ENCODE results near the gene XPR1. TPM values are rescaled to one million over a fixed set of nuclear protein-coding genes. Genes with fewer than 3 reads are reported as not detected.

The XPR1 gene
- total RNA-seq, 1 donor from 2014 or later, result 71.8 TPM

DNA sequence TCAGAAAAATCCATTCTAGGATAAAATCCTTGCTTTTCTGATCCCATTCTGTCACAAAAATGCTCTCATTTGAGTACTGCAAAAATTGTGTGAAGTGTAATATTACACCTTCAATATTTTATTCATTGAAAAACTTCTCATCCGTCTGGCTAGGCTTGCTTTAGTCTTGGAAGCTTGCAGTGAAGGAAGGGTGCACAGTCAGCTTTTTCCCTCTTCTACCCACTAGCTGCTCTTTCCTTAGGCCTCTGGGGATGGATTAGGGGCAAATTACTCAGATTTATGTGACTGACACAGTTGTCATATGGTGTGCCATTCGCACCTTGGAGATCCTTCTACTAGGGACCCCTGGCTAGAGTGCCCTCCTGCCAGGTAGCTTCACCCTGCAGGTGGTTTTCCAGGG lies 40.9 kb upstream of the XPR1 start:
- no peaks in the 10 kb centered on the region for H3K36me3 Mint-ChIP-seq (ENCODE audit: low read depth, unreplicated experiment)
- H3K27me3 Mint-ChIP-seq (ENCODE audit: unreplicated experiment), result peaks cover 5% of the 10 kb centered on the region
- no peak overlapping the region for H3K27ac Mint-ChIP-seq (ENCODE audit: unreplicated experiment)
- DNase-seq (ENCODE audit: low spot score), result no peak
- no peaks in the 10 kb centered on the region for H3K9me3 Mint-ChIP-seq (ENCODE audit: unreplicated experiment)
- H3K4me3 Mint-ChIP-seq (ENCODE audit: unreplicated experiment), result no peak overlapping the region
- H3K4me1 Mint-ChIP-seq (ENCODE audit: unreplicated experiment), result no peaks in the 10 kb centered on the region
- TF ChIP-seq, protein P1, sequence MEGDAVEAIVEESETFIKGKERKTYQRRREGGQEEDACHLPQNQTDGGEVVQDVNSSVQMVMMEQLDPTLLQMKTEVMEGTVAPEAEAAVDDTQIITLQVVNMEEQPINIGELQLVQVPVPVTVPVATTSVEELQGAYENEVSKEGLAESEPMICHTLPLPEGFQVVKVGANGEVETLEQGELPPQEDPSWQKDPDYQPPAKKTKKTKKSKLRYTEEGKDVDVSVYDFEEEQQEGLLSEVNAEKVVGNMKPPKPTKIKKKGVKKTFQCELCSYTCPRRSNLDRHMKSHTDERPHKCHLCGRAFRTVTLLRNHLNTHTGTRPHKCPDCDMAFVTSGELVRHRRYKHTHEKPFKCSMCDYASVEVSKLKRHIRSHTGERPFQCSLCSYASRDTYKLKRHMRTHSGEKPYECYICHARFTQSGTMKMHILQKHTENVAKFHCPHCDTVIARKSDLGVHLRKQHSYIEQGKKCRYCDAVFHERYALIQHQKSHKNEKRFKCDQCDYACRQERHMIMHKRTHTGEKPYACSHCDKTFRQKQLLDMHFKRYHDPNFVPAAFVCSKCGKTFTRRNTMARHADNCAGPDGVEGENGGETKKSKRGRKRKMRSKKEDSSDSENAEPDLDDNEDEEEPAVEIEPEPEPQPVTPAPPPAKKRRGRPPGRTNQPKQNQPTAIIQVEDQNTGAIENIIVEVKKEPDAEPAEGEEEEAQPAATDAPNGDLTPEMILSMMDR (IDR thresholded peaks at IDR 0.05; ENCODE audit: unreplicated experiment), result no peak

GRCh38 chr1:180593382-180593781 lies 38.4 kb upstream of the XPR1 start:
- no peak for DNase-seq (ENCODE audit: low spot score)
- Mint-ChIP-seq H3K9me3 (ENCODE audit: unreplicated experiment) (no peaks in the 10 kb centered on the region), H3K36me3 (ENCODE audit: low read depth, unreplicated experiment) (no peaks in the 10 kb centered on the region), H3K27ac (ENCODE audit: unreplicated experiment) (no peak overlapping the region), H3K4me1 (ENCODE audit: unreplicated experiment) (no peaks in the 10 kb centered on the region), H3K27me3 (ENCODE audit: unreplicated experiment) (peaks cover 5% of the 10 kb centered on the region), H3K4me3 (ENCODE audit: unreplicated experiment) (no peak overlapping the region)
- TF ChIP-seq, protein P1 (IDR thresholded peaks at IDR 0.05; ENCODE audit: unreplicated experiment), result no peak

GRCh38 chr1:180594723-180595122 lies 37.1 kb upstream of the XPR1 start:
- Mint-ChIP-seq H3K9me3 (ENCODE audit: unreplicated experiment) (no peaks in the 10 kb centered on the region), H3K4me1 (ENCODE audit: unreplicated experiment) (no peaks in the 10 kb centered on the region), H3K4me3 (ENCODE audit: unreplicated experiment) (no peak overlapping the region), H3K27ac (ENCODE audit: unreplicated experiment) (no peak overlapping the region), H3K36me3 (ENCODE audit: low read depth, unreplicated experiment) (no peaks in the 10 kb centered on the region), H3K27me3 (ENCODE audit: unreplicated experiment) (peaks cover 5% of the 10 kb centered on the region)
- TF ChIP-seq, protein P1 (IDR thresholded peaks at IDR 0.05; ENCODE audit: unreplicated experiment), result no peak
- no peak for DNase-seq (ENCODE audit: low spot score)

DNA sequence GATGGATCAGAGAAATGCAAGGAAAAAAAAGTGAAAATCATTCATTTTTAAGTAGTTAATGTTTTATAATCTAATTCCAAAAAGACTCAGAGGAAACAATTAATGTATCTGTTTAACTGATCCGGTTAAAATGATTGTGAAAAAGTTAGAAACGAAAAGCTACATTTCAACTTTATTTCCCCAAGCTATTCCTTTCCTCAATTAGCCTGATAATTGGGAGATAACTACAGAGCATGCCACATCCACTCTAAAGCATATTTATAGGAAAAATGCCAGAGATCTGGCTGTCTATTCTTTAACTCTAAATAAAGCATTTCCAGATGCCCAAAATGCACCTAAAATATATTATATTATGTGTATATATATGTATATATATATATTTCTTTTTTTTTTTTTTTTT lies 35.9 kb upstream of the XPR1 start:
- Mint-ChIP-seq H3K27ac (ENCODE audit: unreplicated experiment) (no peak overlapping the region), H3K27me3 (ENCODE audit: unreplicated experiment) (peaks cover 2% of the 10 kb centered on the region), H3K4me1 (ENCODE audit: unreplicated experiment) (peaks cover under 1% of the 10 kb centered on the region), H3K4me3 (ENCODE audit: unreplicated experiment) (no peak overlapping the region), H3K36me3 (ENCODE audit: low read depth, unreplicated experiment) (no peaks in the 10 kb centered on the region), H3K9me3 (ENCODE audit: unreplicated experiment) (no peaks in the 10 kb centered on the region)
- no peak for DNase-seq (ENCODE audit: low spot score)
- TF ChIP-seq, protein P1 (IDR thresholded peaks at IDR 0.05; ENCODE audit: unreplicated experiment), result no peak

DNA sequence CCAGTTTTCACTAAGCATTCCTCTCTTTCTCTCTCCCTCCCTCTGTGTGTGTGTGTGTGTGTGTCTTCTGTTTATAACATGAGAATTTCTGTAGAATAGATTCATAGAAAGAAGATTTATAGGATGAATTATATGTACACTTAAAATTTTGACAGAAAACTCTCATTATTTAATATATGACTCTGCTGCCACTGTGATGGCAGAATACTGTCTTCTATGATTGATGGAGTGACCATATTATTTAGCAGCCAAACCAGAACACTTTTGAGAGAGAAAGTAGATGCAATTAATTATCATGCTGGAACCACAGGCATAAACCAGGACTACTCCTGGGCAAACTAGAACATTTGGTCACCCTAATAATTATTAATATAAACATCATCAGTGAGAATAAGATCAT lies 34.3 kb upstream of the XPR1 start:
- Mint-ChIP-seq H3K36me3 (ENCODE audit: low read depth, unreplicated experiment) (no peaks in the 10 kb centered on the region), H3K27me3 (ENCODE audit: unreplicated experiment) (no peaks in the 10 kb centered on the region), H3K4me3 (ENCODE audit: unreplicated experiment) (no peak overlapping the region), H3K9me3 (ENCODE audit: unreplicated experiment) (no peaks in the 10 kb centered on the region), H3K4me1 (ENCODE audit: unreplicated experiment) (peaks cover 12% of the 10 kb centered on the region), H3K27ac (ENCODE audit: unreplicated experiment) (no peak overlapping the region)
- TF ChIP-seq, protein P1 (IDR thresholded peaks at IDR 0.05; ENCODE audit: unreplicated experiment), result no peak
- no peak for DNase-seq (ENCODE audit: low spot score)

All from endothelial cell (in vitro differentiated cells).